Measurements from ENCODE around the gene C1orf210.

Gene C1orf210

DNA sequence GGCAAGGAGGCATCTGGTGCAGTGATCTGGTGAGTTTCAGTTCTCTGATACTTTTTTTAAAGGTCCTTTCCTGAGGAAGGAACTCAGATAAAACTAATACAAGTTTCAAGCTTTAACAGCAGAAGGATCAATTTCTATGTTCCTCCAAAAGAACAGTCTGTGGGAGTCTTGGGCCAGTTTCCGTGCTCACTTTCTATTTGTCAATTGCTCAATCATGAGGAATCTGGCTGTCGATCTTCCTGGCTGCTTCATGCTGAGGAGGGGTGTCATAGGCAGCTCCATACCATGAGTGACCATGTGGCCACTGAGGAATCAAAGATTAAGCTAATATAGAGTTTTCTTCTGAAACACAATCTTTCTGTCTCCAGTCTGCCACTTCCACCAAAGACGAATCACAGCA lies 27.0 kb downstream of the C1orf210 start:
- TF ChIP-seq CTCF (IDR thresholded peaks at IDR 0.05; ENCODE audit: control insufficient read depth, insufficient read depth, low read depth, low read length, missing control alignments), result no peak
- no peak for DNase-seq (ENCODE audit: low read depth)
- no peak overlapping the region for H3K4me3 ChIP-seq (ENCODE audit: control insufficient read depth, low read depth, low read length)

- no peak for TF ChIP-seq CTCF (IDR thresholded peaks at IDR 0.05; ENCODE audit: control insufficient read depth, insufficient read depth, low read depth, low read length, missing control alignments)
- no peak overlapping the region for H3K4me3 ChIP-seq (ENCODE audit: control insufficient read depth, low read depth, low read length)
- no peak for DNase-seq (ENCODE audit: low read depth)
Observed at GRCh38 chr1:43256675-43257570, 28.5 kb downstream of the C1orf210 start.

DNA sequence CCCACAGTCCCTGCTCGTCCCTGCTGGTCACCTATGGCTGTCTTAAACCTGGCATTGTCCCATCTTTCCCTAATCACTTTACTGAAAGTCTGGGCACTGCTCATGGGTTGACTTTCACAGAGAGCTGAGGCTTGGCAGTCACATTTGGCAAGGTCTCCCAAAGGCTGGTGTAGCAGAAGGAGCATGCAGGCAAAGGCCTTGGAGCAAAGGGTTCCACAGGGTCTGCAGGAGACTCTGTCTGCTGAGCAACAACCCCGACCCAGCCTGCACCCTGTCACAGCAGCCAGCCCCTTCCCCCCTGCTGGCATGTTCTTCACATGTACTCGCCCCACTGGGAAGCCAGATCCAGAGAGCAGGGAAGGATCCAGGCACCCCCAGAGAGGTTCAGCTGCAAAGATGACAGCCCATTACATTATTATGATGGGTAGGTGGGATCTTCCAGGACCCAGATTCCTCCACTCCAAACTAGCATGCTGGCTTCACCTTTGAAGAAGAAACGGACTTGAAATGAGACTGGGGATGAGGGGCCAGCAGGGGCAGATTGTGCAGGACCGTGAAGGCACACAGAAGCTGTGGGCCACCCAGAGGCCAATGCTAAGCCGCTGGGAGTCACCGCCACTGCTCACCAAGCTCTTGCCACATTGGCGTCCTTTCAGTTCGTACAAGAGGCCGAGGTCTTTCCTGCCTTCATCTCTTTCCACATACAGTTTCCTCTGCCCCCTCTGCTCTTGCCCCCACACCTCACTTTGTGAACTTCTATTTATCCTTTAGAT lies 29.8 kb downstream of the C1orf210 start:
- DNase-seq (ENCODE audit: low read depth), result no peak
- no peak for TF ChIP-seq CTCF (IDR thresholded peaks at IDR 0.05; ENCODE audit: control insufficient read depth, insufficient read depth, low read depth, low read length, missing control alignments)
- no peak overlapping the region for H3K4me3 ChIP-seq (ENCODE audit: control insufficient read depth, low read depth, low read length)

DNA sequence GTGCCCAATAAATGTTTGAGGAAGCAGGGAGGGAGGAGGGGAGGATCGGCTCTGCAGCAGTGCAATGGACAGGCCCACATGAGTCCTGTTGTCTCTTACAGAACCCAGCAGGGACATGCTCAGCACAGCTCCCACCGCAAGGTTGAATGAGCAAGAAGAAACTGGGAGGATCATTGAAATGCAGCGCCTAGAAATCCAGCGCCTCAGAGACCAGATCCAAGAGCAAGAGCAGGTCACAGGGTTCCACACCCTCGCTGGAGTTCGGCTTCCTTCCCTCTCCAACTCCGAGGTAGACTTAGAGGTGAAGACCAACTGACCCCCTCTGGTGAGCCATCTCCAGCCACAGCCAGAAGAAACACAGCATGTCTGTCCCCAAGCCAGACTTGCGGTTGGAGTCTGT lies 31.5 kb downstream of the C1orf210 start:
- no peak overlapping the region for H3K4me3 ChIP-seq (ENCODE audit: control insufficient read depth, low read depth, low read length)
- no peak for DNase-seq (ENCODE audit: low read depth)
- no peak for TF ChIP-seq CTCF (IDR thresholded peaks at IDR 0.05; ENCODE audit: control insufficient read depth, insufficient read depth, low read depth, low read length, missing control alignments)

DNA sequence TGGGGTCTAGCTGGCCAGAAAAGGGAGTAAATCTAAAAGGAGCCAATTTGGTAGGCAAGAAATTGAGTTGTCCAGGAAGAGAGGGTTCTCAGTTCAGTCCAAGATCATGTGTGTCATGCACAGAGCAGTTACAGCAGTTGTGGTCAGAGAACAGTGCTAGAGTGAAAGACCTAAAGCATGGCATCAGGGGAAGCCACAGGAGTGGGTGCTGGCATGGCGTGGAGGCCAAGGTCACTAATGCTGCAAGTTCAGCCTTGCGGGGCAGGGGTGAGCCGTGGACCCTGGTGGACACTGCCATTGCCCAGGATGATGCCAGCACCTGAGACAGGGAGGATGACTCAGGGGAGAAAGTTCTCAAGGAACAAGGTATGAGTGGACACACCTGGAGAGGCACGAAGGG lies 32.2 kb downstream of the C1orf210 start:
- DNase-seq (ENCODE audit: low read depth), result no peak
- no peak overlapping the region for H3K4me3 ChIP-seq (ENCODE audit: control insufficient read depth, low read depth, low read length)
- no peak for TF ChIP-seq CTCF (IDR thresholded peaks at IDR 0.05; ENCODE audit: control insufficient read depth, insufficient read depth, low read depth, low read length, missing control alignments)

GRCh38 chr1:43252225-43252624 lies 33.2 kb downstream of the C1orf210 start:
- no peak overlapping the region for H3K4me3 ChIP-seq (ENCODE audit: control insufficient read depth, low read depth, low read length)
- no peak for DNase-seq (ENCODE audit: low read depth)
- TF ChIP-seq CTCF (IDR thresholded peaks at IDR 0.05; ENCODE audit: control insufficient read depth, insufficient read depth, low read depth, low read length, missing control alignments), result no peak

Measured in AG09309 (cell line).